ENCODE results near the gene P2RX3. TPM values are rescaled to one million over a fixed set of nuclear protein-coding genes. Genes with fewer than 3 reads are reported as not detected.

Gene P2RX3
- total RNA-seq, 2 experiments from 2014 or later: not detected

- Histone ChIP-seq H3K9me2 (ENCODE audit: insufficient read depth, low read length) (no peaks in the 10 kb centered on the region), H3K4me1 (ENCODE audit: insufficient read depth, low read length, poor library complexity, severe bottlenecking) (no peaks in the 10 kb centered on the region), H4K20me1 (ENCODE audit: insufficient read depth, low read length) (no peaks in the 10 kb centered on the region), H2AFZ (ENCODE audit: low read length) (no peak overlapping the region), H3K27ac (ENCODE audit: low read depth, low read length, poor library complexity, severe bottlenecking) (no peak overlapping the region), H3K36me3 (ENCODE audit: insufficient read depth, low read length) (peaks cover 10% of the 10 kb centered on the region; the same call in 1 of the 2 replicates), H3K9me3 (ENCODE audit: low read length) (0 out of 2 replicates have a peak, but pooled peaks cover 1% of the 10 kb centered on the region), H3K4me3 (ENCODE audit: low read depth, low read length, poor library complexity, severe bottlenecking) (no peak overlapping the region), H3K79me2 (ENCODE audit: insufficient read depth, low read depth, low read length) (no peaks in the 10 kb centered on the region), H3K4me2 (ENCODE audit: low read length) (no peak overlapping the region)
- ChIA-PET CTCF (ENCODE audit: unreplicated experiment) (no interaction called here), POLR2A (interaction anchor here (0.8 kb wide), 1 partner anchor 131 kb away, joined by 3 read pairs; no protein-coding TSS in a partner anchor)
- intact Hi-C loops (cut with micrococcal nuclease; ENCODE audit: unreplicated experiment): no loop called here
- no peak for DNase-seq (ENCODE audit: low spot score)
- BruUV-seq (replicated peaks): no TSS peak
- TF ChIP-seq CTCF (conservative IDR thresholded peaks at IDR 0.05; ENCODE audit: low read length) (no peak), EZH2phosphoT487 (IDR thresholded peaks at IDR 0.05; ENCODE audit: borderline replicate concordance, low read depth, low read length) (no peak)
Observed at GRCh38 chr11:57303990-57304579, 34.1 kb upstream of the P2RX3 start.

GRCh38 chr11:57305523-57305922 is 32.6 kb upstream of the P2RX3 start:
- ChIA-PET POLR2A (interaction anchor here (0.6 kb wide), 1 partner anchor 21 kb away, joined by 3 read pairs; no protein-coding TSS in a partner anchor), CTCF (ENCODE audit: unreplicated experiment) (no interaction called here)
- no peak for DNase-seq (ENCODE audit: low spot score)
- no peak for TF ChIP-seq CTCF (conservative IDR thresholded peaks at IDR 0.05; ENCODE audit: low read length)
- no peak for TF ChIP-seq EZH2phosphoT487 (IDR thresholded peaks at IDR 0.05; ENCODE audit: borderline replicate concordance, low read depth, low read length)
- H2AFZ ChIP-seq (ENCODE audit: low read length): no peak overlapping the region
- H3K9me2 ChIP-seq (ENCODE audit: insufficient read depth, low read length): no peaks in the 10 kb centered on the region
- no peaks in the 10 kb centered on the region; the same call in 1 of the 2 replicates for H3K36me3 ChIP-seq (ENCODE audit: insufficient read depth, low read length)
- no peaks in the 10 kb centered on the region for H3K9me3 ChIP-seq (ENCODE audit: low read length)
- H3K4me1 ChIP-seq (ENCODE audit: insufficient read depth, low read length, poor library complexity, severe bottlenecking): no peaks in the 10 kb centered on the region
- no peak overlapping the region for H3K27ac ChIP-seq (ENCODE audit: low read depth, low read length, poor library complexity, severe bottlenecking)
- H4K20me1 ChIP-seq (ENCODE audit: insufficient read depth, low read length): no peaks in the 10 kb centered on the region
- H3K4me3 ChIP-seq (ENCODE audit: low read depth, low read length, poor library complexity, severe bottlenecking): no peak overlapping the region
- no peaks in the 10 kb centered on the region for H3K79me2 ChIP-seq (ENCODE audit: insufficient read depth, low read depth, low read length)
- intact Hi-C loops (cut with micrococcal nuclease; ENCODE audit: unreplicated experiment): no loop called here
- BruUV-seq (replicated peaks): no TSS peak
- H3K4me2 ChIP-seq (ENCODE audit: low read length): no peak overlapping the region

- no peaks in the 10 kb centered on the region for H3K36me3 ChIP-seq (ENCODE audit: insufficient read depth, low read length)
- no peak for DNase-seq (ENCODE audit: low spot score)
- ChIA-PET CTCF (ENCODE audit: unreplicated experiment) (no interaction called here), POLR2A (interaction anchor here (0.6 kb wide), 1 partner anchor 20 kb away, joined by 3 read pairs; no protein-coding TSS in a partner anchor)
- no peak overlapping the region for H2AFZ ChIP-seq (ENCODE audit: low read length)
- no peaks in the 10 kb centered on the region for H3K9me3 ChIP-seq (ENCODE audit: low read length)
- H4K20me1 ChIP-seq (ENCODE audit: insufficient read depth, low read length): no peaks in the 10 kb centered on the region
- TF ChIP-seq CTCF (conservative IDR thresholded peaks at IDR 0.05; ENCODE audit: low read length) (no peak), EZH2phosphoT487 (IDR thresholded peaks at IDR 0.05; ENCODE audit: borderline replicate concordance, low read depth, low read length) (no peak)
- no peaks in the 10 kb centered on the region for H3K79me2 ChIP-seq (ENCODE audit: insufficient read depth, low read depth, low read length)
- no peak overlapping the region for H3K27ac ChIP-seq (ENCODE audit: low read depth, low read length, poor library complexity, severe bottlenecking)
- intact Hi-C loops (cut with micrococcal nuclease; ENCODE audit: unreplicated experiment): no loop called here
- no peak overlapping the region for H3K4me2 ChIP-seq (ENCODE audit: low read length)
- H3K4me1 ChIP-seq (ENCODE audit: insufficient read depth, low read length, poor library complexity, severe bottlenecking): no peaks in the 10 kb centered on the region
- no peak overlapping the region for H3K4me3 ChIP-seq (ENCODE audit: low read depth, low read length, poor library complexity, severe bottlenecking)
- H3K9me2 ChIP-seq (ENCODE audit: insufficient read depth, low read length): no peaks in the 10 kb centered on the region
- no TSS peak for BruUV-seq (replicated peaks)
Observed at GRCh38 chr11:57306161-57306876, 31.8 kb upstream of the P2RX3 start.
